HG02642 (cell line): ENCODE measurements around the gene SUPT4H1.
"Not testable (repeated sequence)": the region's sequence is repeated elsewhere in the genome, so short reads cannot be mapped to it uniquely, and the experiment has no call there.

Experiments used
- ATAC-seq: cut with Tn5 transposase; IDR thresholded peaks from one replicate; pipeline ENCODE4 v1.9.1; 2021; ENCODE audit warnings: mild to moderate bottlenecking; ENCODE audit not compliant: unreplicated experiment, poor library complexity

Gene SUPT4H1

DNA sequence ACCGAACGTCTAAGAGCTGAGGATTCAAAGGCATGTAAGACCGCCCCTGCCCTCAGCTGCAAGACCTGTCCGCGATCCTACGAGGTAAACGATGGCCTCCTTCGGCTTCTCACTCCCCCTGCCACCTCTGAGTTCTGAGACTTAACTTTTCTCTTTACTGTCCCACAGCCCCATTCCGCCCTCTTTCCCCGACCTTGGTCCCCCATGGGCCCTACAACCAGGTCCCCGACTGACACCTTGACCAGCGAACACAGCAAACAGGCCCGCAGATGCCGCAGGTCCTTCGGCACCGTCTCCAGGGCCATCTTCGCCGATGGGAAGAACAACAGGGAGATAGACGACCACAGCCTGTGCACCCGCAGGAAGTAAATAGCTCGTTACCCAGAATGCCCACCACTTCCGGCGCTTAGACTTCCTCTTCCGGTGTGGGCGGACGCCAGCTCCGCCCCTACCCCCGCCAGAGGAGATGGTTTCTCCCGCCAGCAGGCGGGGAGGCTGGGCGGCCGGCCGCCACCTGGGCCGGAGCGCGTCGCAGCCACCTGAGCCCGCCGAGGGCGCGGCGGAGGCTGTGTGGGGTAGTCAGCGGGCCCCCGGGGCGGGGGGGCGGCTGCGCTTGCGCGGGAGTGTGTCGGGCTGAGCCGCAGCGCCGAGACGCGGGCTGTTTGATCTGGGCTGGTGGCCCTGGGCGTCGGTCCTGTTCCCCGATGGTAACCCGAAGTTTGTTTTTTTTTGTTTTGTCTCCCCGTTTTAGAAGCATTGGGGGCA, at the start of gene SUPT4H1:
TSS of gene SUPT4H1 (minus strand) at position 371 of the 765 bp plus-strand sequence. CDS start at position 305, 66 bp downstream.
- peak; percentile 96 for ATAC-seq

DNA sequence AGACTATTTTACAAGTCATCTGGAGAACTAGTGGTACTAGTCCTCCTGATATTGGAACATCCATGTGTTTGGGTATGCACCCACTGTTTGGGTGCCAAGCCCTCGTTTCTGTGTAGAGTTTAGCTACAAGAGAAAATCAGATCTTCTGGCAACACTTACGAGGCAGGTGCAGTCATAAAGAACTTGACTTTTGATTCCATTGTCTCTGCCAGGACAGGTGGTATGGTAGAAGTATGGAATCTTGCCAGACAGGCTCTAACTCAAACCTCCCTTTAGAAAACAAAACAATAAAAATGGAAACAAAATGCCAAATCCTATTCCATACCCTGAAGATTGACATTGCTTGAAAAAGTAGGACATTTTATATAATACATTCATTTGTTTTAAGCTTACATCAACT, 49.3 kb upstream of the SUPT4H1 start:
- no peak for ATAC-seq

DNA sequence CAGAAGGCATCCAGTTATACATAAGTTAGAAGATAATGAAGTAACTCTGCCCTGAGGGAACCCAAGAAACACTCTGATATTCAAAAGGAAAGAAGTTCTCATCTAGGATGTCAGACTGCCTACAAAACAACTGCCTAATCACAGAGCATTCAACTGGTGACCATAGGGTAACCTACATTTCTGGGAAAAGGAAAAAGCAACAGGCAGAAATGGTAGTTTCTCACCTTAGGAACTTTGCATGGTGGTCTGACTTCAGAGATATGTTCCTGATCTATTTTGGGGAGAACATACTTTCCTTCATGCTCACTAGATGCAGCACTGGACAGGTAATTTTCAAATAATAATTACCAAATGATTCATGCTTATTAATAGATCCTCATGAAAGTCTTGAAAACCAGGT, 48.8 kb upstream of the SUPT4H1 start:
- no peak for ATAC-seq

DNA sequence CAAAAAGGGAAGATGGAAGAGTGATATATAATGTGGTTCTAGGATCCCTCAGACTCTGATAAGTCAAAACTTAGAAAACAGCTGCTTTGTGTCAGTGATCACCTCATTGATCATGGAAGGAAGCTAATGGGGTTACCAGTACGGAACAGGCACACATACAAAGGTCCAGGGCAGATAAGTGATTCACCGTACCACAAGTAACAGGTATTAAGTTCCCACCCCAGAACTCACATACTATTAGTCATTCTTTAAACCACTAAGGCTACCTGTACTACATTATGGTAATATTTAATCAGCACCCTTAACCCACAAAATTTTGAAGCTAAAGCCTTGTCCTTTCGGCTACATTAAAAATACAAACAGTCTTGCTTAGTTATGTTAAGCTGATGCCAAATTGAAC, 48.0 kb upstream of the SUPT4H1 start:
- ATAC-seq, result no peak

DNA sequence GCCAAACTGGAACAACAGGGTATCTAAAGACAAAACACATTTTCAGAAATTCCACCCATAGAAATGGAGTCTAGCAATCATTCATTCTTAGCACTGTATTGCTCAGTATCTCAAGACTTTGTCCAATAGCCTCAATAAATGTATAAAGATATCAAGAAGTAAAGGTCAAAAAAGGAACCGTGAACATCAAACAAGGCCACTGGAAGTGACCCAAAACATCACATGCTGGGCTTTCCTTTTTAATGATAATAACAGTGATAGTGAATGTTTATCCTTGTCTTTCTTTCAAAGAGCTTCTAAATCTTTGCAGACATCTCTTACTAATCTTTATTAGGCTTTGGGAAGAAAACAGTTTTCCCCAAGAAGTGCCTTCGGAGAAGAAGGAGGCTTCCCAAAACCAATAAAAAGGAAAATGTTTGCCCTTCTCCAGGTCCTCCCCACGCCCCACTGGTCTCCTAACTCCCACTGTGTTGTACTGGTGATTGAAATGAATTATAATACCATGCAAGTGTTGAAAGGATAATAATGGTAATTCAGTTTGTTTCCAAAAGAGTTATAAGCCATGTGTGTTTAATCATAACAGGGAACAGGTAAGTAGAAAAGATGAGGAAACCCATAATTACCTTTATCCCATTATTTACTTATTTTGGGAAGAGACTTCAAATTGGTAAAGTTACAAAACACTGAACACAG, 46.7 kb upstream of the SUPT4H1 start:
- no peak for ATAC-seq

DNA sequence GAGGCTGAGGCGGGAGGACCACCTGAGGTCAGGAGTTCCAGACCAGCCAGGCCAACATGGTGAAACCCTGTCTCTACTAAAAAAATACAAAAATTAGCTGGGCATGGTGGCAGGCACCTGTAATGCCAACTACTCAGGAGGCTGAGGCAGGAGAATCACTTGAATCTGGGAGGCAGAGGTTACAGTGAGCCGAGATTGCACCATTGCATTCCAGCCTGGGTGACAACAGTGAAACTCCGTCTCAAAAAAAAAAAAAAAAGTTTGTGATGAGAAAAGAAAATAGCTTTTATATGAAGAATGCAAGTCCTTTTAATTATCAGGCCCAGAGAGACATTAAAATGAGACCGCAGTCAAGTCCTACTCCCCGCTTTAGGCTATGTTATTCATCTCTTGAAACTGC, 45.4 kb upstream of the SUPT4H1 start:
- not testable (repeated sequence) for ATAC-seq

DNA sequence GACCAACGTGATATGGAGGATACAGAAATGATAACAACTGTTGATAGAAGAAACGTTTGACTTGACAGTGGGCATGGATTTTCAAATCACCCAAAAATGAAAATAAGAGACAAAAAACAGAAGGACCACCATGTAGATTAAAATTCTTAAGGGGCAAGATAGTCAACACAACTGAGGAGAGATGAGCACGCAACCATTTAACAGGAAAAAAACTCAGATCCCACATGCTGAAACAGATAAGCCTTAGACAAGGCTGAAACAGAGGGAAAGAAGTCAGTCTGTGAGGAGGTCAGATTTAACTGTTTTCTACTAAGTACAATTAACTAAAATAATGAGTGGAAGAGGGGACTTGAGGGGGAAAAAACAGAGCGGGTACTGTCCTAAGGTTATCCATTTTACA, 44.2 kb upstream of the SUPT4H1 start:
- no peak for ATAC-seq

DNA sequence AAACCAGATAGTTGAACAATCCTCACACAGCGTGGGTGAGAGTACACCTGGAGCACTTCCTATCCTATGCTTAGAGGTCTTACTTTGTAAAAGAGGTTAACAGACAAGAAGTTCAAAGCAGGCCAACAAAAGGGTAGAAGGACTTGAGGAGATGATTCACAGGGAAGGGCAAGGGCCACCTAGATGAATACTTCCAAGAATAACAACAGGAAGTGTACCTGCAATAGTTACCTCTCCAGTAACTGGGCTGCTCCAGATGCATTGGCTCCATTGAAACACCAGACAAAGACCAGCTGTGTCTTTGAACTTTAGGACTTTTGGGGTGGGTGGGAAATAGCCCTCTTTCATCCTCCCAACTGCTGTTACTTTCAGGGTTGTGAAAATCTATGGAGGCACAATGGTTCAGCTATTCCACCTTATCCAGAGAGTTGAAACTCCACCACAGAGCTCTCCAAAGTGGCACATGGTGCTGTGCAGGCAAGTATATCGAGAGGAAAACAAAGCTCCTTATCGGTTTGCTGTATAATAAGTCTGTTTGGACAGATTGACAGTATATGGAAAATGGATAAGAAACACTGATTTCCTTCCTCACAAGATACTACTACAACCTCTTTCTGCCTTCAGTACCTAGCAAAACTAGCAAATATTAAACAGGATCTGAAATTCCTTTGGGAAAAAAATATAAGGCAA, 42.7 kb upstream of the SUPT4H1 start:
- ATAC-seq, result no peak

DNA sequence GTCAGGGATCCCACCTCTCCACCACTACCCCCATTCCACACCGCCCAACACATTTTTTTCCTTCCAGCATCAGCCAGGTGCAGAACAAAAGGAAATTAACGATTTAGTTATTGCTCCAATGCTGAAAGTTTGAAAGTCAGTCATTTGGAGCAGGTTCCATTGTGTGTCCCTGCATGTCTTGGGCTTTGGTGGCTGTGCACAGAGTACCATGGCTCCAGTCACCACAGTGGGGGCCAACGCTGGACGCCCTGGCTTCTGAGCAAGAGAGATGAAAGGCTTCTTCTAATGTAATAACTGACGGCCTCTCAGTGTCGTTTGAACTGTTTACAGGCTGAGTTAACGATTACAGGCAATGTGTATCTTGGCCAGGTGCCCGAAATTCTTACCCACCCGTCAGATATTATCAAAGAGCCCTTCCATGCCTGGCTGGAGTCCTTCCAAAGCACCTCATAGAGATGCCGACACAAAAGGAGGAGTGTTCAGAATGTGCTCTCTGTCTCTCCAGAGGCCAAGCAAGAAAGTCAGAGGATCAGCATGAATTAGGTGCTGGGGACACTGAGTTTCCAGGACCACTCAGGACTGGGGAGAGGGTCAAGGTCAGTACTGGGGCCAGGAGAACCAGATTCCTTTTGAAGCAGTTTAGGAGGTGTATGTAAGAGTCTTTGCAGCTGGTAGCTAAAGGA, 39.4 kb upstream of the SUPT4H1 start:
- ATAC-seq, result no peak

DNA sequence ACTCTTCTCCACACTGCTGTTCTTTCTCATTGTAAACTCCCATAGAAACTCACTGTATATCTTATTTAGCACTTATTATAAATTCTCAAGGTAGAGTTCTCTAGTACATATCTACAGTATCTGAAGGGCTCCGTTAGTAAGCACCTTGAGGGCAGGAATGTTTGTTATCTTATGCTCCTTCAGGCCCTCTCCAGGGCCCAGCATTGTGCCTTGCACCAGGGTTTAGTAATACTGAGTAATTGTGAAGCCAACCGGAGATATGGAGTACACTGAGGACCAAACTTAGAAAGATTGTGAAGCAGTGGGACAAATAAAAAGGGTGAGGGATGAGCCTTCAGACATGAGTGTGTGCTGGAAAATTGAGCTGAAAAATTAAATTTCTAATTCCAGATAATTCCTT, 38.9 kb upstream of the SUPT4H1 start:
- no peak for ATAC-seq

DNA sequence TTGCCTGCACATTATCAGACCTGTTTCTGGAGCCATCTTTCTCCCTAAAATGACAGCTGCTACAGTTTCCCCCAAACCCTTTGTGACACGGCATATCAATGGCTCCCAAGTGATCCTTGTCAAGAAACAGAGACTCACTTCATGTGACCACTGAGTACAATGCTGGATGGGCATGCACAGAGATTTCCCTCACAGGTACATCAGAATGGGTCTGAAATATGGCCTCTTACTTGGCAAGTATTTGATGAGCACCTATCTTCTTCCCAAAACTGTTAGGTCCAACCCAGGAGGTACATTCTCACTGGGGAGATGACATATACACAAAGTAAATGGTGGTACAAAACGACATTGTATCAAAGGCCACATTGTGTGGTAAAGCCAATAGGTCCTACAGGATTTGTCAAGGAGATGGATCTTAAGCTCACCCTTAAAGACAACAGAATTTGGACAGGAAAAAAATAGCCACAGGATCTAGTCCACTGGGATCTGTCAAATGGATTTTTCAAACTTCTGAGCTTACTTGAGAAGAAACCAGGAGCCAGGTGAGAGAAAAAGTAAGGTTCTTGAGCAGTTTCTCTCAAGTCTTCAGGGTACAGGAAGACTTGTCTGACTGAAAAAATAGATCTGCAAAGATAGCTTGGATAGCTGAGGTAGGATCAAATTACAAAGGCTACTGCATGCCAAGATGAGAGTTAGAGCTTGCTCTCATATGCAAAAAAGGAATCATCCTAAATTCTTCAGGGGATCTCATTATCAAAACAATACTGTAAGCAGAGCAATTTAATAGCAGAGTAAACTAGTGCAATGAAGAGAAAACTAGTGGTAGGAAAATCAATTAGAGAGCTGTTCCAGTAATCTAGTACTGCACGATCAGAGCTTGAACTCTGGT, 36.5 kb upstream of the SUPT4H1 start:
- no peak for ATAC-seq

DNA sequence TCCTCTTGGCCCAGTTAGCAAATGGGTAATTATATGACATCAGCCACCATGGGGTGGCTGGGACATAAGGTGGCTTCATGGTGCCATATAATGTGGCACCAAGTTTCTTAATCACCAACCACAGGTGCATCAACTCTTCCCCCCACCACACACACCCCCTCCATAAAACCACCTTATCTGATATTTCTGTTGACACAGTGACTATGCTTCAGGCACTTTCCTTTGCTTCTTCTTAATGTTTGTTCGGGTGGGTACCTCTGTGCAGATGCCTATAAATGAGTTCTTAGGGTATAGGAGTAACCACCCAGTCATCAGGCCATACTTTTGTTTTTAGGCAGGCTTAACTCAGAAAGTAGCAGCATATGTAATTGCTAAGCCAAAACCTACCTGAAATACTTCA, 35.8 kb upstream of the SUPT4H1 start:
- ATAC-seq, result no peak

DNA sequence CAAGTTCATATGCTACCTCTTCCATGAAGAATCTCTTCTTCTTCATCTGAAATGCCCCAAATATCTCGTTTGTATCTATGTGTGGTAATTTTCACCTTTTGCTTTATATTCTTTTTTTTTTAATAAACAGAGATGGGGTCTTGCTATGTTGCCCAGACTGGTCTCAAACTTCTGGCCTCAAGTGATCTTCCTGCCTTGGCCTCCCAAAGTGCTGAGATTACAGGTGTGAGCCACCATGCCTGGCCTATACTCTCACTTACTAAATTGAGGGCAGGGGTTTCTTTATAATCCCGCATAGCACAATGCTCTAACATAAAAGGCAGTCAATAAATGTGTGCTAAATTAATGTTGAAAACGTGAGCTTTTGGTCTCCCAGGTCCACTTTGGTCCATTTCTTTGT, 34.7 kb upstream of the SUPT4H1 start:
- ATAC-seq, result no peak

DNA sequence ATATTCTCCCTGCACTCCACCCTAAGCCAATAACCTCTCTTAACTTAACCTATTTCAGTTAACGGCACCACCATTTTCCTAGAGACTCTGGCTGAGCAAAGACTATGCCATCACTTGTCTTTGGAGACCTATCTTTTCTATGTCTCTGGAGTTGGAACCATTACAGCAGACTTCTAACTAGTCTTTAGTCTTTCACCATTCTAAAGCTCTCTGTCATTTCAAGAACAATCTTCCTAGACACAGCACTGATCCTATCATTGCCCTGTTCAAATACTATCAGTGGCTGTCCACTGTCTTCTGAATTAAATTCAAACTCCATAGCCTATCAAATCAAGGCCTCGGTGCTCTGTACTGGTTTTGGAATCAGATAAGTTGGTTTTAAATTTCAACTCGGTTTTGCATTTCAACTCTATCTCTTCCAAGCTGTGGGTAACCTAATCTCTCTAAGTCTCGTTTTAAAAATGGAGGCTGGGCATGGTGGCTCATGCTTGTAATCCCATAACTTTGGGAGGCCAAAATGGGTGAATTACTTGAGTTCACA, 33.4 kb upstream of the SUPT4H1 start:
- ATAC-seq, result no peak

DNA sequence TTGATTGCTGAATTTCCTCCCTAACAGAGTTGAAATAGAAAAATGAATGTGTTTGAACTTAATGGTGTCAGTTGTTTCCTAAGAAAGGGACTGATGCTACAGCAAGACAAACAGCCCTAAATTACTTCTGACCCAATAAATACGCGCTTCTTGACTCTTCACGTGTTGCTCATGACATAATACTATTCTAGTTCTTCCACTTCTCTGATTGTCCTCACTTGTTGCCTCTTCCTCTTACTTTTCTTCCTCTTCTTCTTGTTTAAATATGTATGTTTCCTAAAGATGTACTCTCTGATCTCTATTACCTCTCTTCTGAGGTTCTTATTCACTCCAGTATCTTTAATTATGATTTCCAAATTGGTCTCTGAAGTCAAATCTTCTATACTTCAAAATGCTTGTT, 32.9 kb upstream of the SUPT4H1 start:
- ATAC-seq, result no peak

DNA sequence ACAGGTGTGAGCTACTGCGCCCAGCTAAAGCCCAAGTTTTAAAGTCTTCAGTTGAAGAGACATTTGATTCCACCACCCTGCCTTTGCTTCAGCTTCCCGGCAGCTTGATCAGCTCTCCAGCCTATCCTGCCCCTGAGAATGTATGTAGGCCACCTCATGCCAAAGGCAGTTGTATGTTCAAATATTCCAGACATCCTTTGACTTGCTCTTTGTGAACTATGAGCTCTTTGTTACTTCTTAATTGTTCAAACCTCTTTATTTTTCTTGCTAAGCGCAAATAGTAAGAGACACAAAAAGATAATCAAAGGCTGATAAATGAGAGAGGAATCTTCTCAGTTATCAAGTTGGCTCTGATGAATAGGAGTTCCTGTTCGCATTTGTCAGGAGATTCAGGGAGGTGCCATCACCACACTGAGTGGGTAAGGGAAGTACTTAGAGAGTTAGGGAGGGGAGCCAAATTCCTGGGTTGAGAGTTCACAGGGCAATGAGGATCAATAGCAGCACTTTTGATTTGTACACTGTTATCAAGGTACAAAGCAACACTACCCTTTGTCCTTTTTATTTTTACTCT, 32.0 kb upstream of the SUPT4H1 start:
- ATAC-seq, result no peak

DNA sequence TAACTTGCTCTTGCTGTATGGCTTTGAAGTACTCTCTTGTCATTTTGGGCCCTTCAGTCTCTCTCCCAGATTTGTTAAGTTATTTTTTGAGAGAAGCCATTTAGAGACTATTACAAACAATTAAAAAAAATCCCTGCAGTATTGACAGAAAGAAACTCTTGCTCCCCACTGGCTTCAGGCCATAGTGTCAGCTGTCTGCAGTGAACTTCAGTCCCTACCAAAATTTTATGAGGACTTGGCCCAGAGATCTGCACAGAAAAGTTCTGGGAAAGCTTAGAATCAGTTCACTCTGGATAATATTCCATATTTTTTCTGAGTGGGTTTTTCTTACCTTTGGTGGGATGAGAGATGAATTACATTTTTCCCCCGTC, 30.9 kb upstream of the SUPT4H1 start:
- ATAC-seq, result no peak

DNA sequence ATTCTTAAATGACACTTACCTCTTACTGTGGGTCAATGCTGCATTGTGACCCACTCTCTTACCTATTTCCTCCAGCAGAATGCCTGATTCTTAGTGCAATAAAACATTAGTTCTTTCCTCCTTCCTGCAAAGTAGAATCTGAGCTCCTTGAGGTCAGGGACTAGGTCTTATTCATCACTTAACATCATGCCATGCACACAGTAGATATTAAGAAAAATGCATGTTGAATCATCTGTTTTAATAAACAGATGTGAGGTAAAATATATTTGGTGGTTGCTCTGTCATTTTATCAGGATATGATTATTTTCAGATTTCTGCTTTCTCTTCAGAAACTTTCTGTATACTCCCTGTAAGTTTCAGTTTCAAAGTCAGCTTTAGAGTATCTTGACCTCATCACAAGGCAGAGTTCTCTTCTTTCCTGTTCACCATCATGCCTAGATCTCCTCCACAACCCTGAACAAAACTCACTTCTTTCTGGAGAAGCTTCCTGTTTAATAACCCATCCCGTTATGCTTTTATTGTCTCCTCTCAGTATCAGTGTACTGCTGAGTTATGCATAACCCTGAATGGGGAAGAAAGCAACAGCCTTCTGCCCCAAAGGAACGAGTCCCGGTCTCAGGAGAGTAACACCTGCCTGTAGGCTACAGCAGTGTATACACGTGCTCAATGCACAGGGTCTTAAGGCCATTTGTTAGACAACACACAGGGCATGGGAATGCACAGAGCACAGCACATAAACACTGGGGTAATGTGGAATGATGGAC, 30.3 kb upstream of the SUPT4H1 start:
- ATAC-seq, result peak; percentile 71
